ENCODE data around the gene DENND1B. TPM values are rescaled to one million over a fixed set of nuclear protein-coding genes. Genes with fewer than 3 reads are reported as not detected.

DENND1B gene
- total and polyA plus RNA-seq, 9 of the 15 experiments (the other 6 are each of a cell fraction or from before 2014, with no cell fraction given): 2.1 to 12.1 (median 7.5) TPM

- H3K4me3 ChIP-seq: peak overlapping the region; percentile 8; the same call in 1 of the 2 replicates
- TF ChIP-seq RCOR1 (IDR thresholded peaks at IDR 0.05; ENCODE audit: borderline replicate concordance in 1 of 2, low read depth in 2 of 2, low read length in 2 of 2): 0 out of 4 replicates have a peak, but pooled peaks of 1 of the 2 experiments have one; percentile 5
- TF ChIP-seq, protein P1, sequence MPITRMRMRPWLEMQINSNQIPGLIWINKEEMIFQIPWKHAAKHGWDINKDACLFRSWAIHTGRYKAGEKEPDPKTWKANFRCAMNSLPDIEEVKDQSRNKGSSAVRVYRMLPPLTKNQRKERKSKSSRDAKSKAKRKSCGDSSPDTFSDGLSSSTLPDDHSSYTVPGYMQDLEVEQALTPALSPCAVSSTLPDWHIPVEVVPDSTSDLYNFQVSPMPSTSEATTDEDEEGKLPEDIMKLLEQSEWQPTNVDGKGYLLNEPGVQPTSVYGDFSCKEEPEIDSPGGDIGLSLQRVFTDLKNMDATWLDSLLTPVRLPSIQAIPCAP (CRISPR knock-in tag; IDR thresholded peaks at IDR 0.05; ENCODE audit: borderline replicate concordance): no peak
- TF ChIP-seq, protein P2, sequence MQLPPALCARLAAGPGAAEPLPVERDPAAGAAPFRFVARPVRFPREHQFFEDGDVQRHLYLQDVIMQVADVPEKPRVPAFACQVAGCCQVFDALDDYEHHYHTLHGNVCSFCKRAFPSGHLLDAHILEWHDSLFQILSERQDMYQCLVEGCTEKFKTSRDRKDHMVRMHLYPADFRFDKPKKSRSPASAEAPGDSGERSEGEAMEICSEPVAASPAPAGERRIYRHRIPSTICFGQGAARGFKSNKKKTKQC (CRISPR knock-in tag; IDR thresholded peaks at IDR 0.05): no peak
- TF ChIP-seq TCF7 (IDR thresholded peaks at IDR 0.05; ENCODE audit: borderline replicate concordance): no peak
- TF ChIP-seq, protein P3, sequence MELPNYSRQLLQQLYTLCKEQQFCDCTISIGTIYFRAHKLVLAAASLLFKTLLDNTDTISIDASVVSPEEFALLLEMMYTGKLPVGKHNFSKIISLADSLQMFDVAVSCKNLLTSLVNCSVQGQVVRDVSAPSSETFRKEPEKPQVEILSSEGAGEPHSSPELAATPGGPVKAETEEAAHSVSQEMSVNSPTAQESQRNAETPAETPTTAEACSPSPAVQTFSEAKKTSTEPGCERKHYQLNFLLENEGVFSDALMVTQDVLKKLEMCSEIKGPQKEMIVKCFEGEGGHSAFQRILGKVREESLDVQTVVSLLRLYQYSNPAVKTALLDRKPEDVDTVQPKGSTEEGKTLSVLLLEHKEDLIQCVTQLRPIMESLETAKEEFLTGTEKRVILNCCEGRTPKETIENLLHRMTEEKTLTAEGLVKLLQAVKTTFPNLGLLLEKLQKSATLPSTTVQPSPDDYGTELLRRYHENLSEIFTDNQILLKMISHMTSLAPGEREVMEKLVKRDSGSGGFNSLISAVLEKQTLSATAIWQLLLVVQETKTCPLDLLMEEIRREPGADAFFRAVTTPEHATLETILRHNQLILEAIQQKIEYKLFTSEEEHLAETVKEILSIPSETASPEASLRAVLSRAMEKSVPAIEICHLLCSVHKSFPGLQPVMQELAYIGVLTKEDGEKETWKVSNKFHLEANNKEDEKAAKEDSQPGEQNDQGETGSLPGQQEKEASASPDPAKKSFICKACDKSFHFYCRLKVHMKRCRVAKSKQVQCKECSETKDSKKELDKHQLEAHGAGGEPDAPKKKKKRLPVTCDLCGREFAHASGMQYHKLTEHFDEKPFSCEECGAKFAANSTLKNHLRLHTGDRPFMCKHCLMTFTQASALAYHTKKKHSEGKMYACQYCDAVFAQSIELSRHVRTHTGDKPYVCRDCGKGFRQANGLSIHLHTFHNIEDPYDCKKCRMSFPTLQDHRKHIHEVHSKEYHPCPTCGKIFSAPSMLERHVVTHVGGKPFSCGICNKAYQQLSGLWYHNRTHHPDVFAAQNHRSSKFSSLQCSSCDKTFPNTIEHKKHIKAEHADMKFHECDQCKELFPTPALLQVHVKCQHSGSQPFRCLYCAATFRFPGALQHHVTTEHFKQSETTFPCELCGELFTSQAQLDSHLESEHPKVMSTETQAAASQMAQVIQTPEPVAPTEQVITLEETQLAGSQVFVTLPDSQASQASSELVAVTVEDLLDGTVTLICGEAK (IDR thresholded peaks at IDR 0.05): peak; percentile 68; the same call in 1 of the 2 replicates
- TF ChIP-seq, protein P3 (CRISPR knock-in tag; IDR thresholded peaks at IDR 0.05): no peak
- 0 out of 2 replicates have a peak, but pooled peaks have one; percentile 9 for TF ChIP-seq PKNOX1 (IDR thresholded peaks at IDR 0.05)
- 0 out of 2 replicates have a peak, but pooled peaks have one; percentile 31 for TF ChIP-seq ELF4 (CRISPR knock-in tag; IDR thresholded peaks at IDR 0.05)
- no peak for TF ChIP-seq ZZZ3 (IDR thresholded peaks at IDR 0.05)
- TF ChIP-seq EHMT2 (IDR thresholded peaks at IDR 0.05): no peak
Measured at GRCh38 chr1:197675583-197676208, 99.6 kb downstream of the DENND1B start.

More at GRCh38 chr1:197675583-197676208, 99.6 kb downstream of the DENND1B start:
- ATAC-seq (peak; percentile 75), FAIRE-seq (peak; percentile 55), DNase-seq (ENCODE audit: extremely low read depth in 1 of 4, low spot score in 3 of 4) (peak in 2 of 4 experiments; percentile 39 to 61)
- no peaks in the 10 kb centered on the region for H3K9me3 ChIP-seq (replicated peaks; ENCODE audit: control insufficient read depth, insufficient read depth, low read depth, low read length)
- POLR2A ChIA-PET: interaction anchor here (0.9 to 1.6 kb wide), 3 partner anchors 9 to 10 kb away, joined by 3 to 7 read pairs (median 4); no protein-coding TSS in a partner anchor
- intact Hi-C loops (cut with micrococcal nuclease): loop anchor here (10.0 kb wide), 1 partner anchor 489 kb away; no protein-coding TSS in a partner anchor
- peak overlapping the region; percentile 85 for H2AFZ ChIP-seq (ENCODE audit: low read depth, low read length)
- 13% methylated on average over 5 of the region's 5 CpGs for WGBS (ENCODE audit: insufficient coverage, low coverage, missing lambda C conversion rate)
- H4K20me1 ChIP-seq (replicated peaks; ENCODE audit: control insufficient read depth, insufficient read depth, low read length): no peaks in the 10 kb centered on the region
- peaks cover 0 to 13% of the 10 kb centered on the region in 2 experiments; a peak in 2 of 5 replicates for H3K4me1 ChIP-seq (replicated peaks in 1 of 2; ENCODE audit: control insufficient read depth in 2 of 2, insufficient read depth in 2 of 2, low read length in 2 of 2)
- no peaks in the 10 kb centered on the region for H3K27me3 ChIP-seq (ENCODE audit: control insufficient read depth in 2 of 2, insufficient read depth in 2 of 2, low read length in 2 of 2)
- BruUV-seq (replicated peaks): no TSS peak
- H3K9ac ChIP-seq (ENCODE audit: insufficient read depth in 1 of 2, low read depth in 2 of 2, low read length in 2 of 2): peak overlapping the region; percentile 47 to 74; a peak in 3 of 4 replicates
- peak overlapping the region; percentile 49 for H3K27ac ChIP-seq (ENCODE audit: extremely low read depth, low read depth, low read length)
- in situ Hi-C loops (cut with MboI): no loop called here
- no peaks in the 10 kb centered on the region for H3K36me3 ChIP-seq (ENCODE audit: control insufficient read depth, insufficient read depth, low read length)
- no peaks in the 10 kb centered on the region for H3K9me1 ChIP-seq (ENCODE audit: control insufficient read depth, insufficient read depth, low read length)
- CTCF ChIA-PET (ENCODE audit: low intra/inter-chr PET ratio): no interaction called here
- 0 out of 3 replicates have a peak, but pooled peaks cover 3% of the 10 kb centered on the region for H3K79me2 ChIP-seq (ENCODE audit: control insufficient read depth, insufficient read depth, low read length)
- peak overlapping the region; percentile 53 for H3K4me2 ChIP-seq (ENCODE audit: insufficient read depth, low read length)
